Gastrocnemius medialis (tissue), 4 donors: Measurements from ENCODE around the gene WFDC11. TPM values are rescaled to one million over a fixed set of nuclear protein-coding genes. Genes with fewer than 3 reads are reported as not detected.
"Not testable (repeated sequence)": the region's sequence is repeated elsewhere in the genome, so short reads cannot be mapped to it uniquely, and the experiment has no call there.

Source experiments
- ATAC-seq, 2 donors: fragments of 150-250 bp; one replicate each; pipeline ENCODE4 v1.9.1; 2016
- DNase-seq, 2 donors: peaks; one replicate each; pipeline ENCODE4 v3.0.0-alpha.2; 2019
- H3K27ac ChIP-seq, 4 donors: fragments of 200-600 bp; sonication (generic); 1 replicate in 1 of 4; 2 replicates in 3 of 4; pipeline ENCODE4 v1.5.1; 2016 to 2018; ENCODE audit warnings: mild to moderate bottlenecking in 2 of 4, moderate library complexity in 1 of 4
- H3K27me3 ChIP-seq, 3 donors: fragments of 200-600 bp; sonication (generic) in 2 of 3; 1 replicate in 1 of 3; 2 replicates in 2 of 3; pipeline versions ENCODE4 v1.5.1 to v1.6.0; 2016 to 2019; ENCODE audit warnings: mild to moderate bottlenecking in 1 of 3, moderate library complexity in 1 of 3
- H3K36me3 ChIP-seq, 2 donors: fragments of 200-600 bp; sonication (generic) in 1 of 2; one replicate each; pipeline ENCODE4 v1.5.1; 2017 to 2018
- H3K4me1 ChIP-seq, 2 donors: fragments of 200-600 bp; sonication (generic) in 1 of 2; one replicate each; pipeline ENCODE4 v1.5.1; 2016 to 2017; ENCODE audit warnings: mild to moderate bottlenecking in 2 of 2
- H3K4me3 ChIP-seq, 4 donors: fragments of 200-600 bp; sonication (generic) in 3 of 4; 1 replicate in 1 of 4; 2 replicates in 3 of 4; pipeline ENCODE4 v1.5.1; 2016 to 2019; ENCODE audit warnings: mild to moderate bottlenecking in 2 of 4
- H3K9me3 ChIP-seq, 3 donors: fragments of 200-600 bp; sonication (generic) in 2 of 3; 1 replicate in 1 of 3; 2 replicates in 2 of 3; pipeline ENCODE4 v1.5.1; 2016 to 2019
- POLR2A ChIP-seq, 2 donors: fragments of 450-650 bp; IDR thresholded peaks; one replicate each; pipeline ENCODE4 v1.6.1; 2017; ENCODE audit warnings: antibody characterized with exemption in 2 of 2, mild to moderate bottlenecking in 2 of 2, moderate library complexity in 2 of 2
- in situ Hi-C, 4 donors: fragments of 200-750 bp; cut with MboI; loops; one replicate each; pipeline versions ENCODE4 v1.15.0 to v1.8.0; 2017; ENCODE audit warnings: low sequenced_read_pairs in 4 of 4
- intact Hi-C: fragments of 100-400 bp; cut with DNase I; formaldehyde crosslinking; loops from one replicate; pipeline ENCODE4 v1.15.1; 2023; ENCODE audit warnings: low total_unique reads
- total RNA-seq, 4 donors: library from RNA; depleted of rRNA; stranded (reverse); fragments of >200 nt; gene quantifications; one replicate each; pipeline versions ENCODE4 v1.1.0 to v1.2.3, GENCODE V29; 2016
- TF ChIP-seq, protein P1 (sequence below), 5 experiments: fragments of 450-650 bp in 3 of 5; fragments of 200-600 bp in 2 of 5; sonication (generic) in 2 of 5; IDR thresholded peaks in 4 of 5; conservative IDR thresholded peaks in 1 of 5; 1 replicate in 4 of 5; 2 replicates in 1 of 5; pipeline ENCODE4 v1.5.1; 2016 to 2019; ENCODE audit warnings: antibody characterized with exemption in 5 of 5, mild to moderate bottlenecking in 3 of 5, moderate library complexity in 3 of 5

The WFDC11 gene
- not detected for total RNA-seq

DNA sequence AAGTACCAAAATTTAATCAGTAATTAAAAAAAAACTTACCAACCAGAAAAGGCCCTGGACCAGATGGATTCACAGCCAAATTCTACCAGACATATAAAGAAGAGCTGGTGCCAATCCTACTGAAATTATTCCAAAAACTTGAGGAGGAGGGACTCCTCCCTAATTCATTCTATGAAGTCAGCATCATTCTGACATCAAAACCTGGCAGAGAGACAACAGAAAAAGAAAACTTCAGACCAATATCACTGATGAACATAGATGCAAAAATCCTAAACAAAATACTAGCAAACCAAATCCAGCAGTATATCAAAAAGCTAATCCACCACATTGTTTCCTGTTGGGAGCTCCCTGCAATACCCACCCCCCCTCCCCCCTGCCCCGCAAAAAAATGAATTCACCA, at the start of gene WFDC11:
TSS of gene WFDC11 (minus strand) at position 101 of the 400 bp plus-strand sequence. CDS start 19,639 bp downstream, outside the sequence.
- H3K9me3 ChIP-seq, result no peaks in the 10 kb centered on the region
- no peaks in the 10 kb centered on the region for H3K4me1 ChIP-seq
- H3K4me3 ChIP-seq, result no peak within 1 kb of the TSS
- no peak for DNase-seq
- no peaks in the 10 kb centered on the region for H3K27me3 ChIP-seq
- no peak for ATAC-seq
- TF ChIP-seq, protein P1, sequence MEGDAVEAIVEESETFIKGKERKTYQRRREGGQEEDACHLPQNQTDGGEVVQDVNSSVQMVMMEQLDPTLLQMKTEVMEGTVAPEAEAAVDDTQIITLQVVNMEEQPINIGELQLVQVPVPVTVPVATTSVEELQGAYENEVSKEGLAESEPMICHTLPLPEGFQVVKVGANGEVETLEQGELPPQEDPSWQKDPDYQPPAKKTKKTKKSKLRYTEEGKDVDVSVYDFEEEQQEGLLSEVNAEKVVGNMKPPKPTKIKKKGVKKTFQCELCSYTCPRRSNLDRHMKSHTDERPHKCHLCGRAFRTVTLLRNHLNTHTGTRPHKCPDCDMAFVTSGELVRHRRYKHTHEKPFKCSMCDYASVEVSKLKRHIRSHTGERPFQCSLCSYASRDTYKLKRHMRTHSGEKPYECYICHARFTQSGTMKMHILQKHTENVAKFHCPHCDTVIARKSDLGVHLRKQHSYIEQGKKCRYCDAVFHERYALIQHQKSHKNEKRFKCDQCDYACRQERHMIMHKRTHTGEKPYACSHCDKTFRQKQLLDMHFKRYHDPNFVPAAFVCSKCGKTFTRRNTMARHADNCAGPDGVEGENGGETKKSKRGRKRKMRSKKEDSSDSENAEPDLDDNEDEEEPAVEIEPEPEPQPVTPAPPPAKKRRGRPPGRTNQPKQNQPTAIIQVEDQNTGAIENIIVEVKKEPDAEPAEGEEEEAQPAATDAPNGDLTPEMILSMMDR (IDR thresholded peaks at IDR 0.05 in 4 of 5, conservative IDR thresholded peaks at IDR 0.05 in 1 of 5), result no peak
- TF ChIP-seq POLR2A (IDR thresholded peaks at IDR 0.05), result no peak
- no peaks in the 10 kb centered on the region for H3K36me3 ChIP-seq
- in situ Hi-C loops (no loop called here), intact Hi-C loops (no loop called here)
- H3K27ac ChIP-seq, result no peak within 1 kb of the TSS

DNA sequence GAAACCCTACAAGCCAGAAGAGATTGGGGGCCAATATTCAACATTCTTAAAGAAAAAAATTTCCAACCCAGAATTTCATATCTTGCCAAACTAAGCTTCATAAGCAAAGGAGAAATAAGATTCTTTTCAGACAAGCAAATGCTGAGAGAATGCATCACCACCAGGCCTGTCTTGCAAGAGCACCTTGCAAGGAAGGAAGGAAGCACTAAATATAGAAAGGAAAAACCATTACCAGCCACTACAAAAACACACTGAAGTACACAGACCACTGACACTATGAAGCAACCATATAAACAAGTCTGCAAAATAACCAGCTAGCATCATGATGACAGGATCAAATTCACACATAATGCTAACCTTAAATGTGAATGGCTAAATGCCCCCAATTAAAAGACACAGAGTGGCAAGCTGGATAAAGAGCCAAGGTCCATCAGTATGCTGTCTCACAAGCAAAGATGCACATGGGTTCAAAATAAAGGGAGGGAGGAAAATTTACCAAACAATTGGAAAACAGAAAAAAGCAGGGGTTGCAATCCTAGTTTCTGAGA, 46.2 kb upstream of the WFDC11 start:
- H3K9me3 ChIP-seq, H3K36me3 ChIP-seq, H3K4me3 ChIP-seq, DNase-seq, H3K27me3 ChIP-seq, H3K27ac ChIP-seq, ATAC-seq, H3K4me1 ChIP-seq, intact Hi-C loops: not testable (repeated sequence)
- in situ Hi-C loops, result loop anchor here in 2 of 4 donors (25.0 kb wide), 1 partner anchor 104 kb away; no protein-coding TSS in a partner anchor

DNA sequence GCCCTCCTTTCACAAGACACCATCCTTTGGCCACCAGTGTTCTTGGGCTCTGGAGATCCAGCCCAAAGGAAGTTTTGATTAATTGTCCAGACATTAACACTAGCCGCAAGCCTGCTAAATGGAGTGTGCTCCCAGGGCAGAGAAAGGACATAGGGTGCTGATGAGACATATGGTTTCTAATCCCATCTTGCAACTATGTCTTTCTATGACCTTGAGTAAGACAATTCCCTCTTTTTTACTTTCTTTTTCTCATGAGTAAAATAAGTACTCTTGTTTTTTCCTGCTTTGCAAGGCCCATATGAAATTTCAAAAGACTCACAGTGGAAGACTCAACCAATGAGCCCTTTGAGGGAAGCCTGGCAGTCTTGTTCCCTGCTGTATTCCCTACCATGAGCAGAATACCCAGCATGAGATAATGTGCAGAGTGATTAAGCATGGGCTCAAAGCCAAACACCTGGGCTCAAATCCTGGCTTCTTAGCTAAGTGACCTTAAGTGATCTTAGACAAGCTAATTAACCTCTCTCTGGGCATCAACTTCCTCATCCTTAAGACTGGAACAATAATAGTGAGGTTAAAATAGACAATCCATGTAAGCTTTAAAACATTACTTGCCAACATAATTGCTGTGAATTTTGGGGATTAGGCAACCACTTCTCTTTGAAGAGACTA, 35.1 kb upstream of the WFDC11 start, which contains the start of gene WFDC10B:
TSS of gene WFDC10B (minus strand) at position 51 of the 669 bp plus-strand sequence. CDS start 19,027 bp downstream, outside the sequence.
- H3K27ac ChIP-seq, result no peak within 1 kb of the TSS
- H3K4me3 ChIP-seq, result no peak within 1 kb of the TSS
- DNase-seq (no peak), ATAC-seq (no peak)
- no peaks in the 10 kb centered on the region for H3K4me1 ChIP-seq
- intact Hi-C loops, result no loop called here
- no peaks in the 10 kb centered on the region for H3K36me3 ChIP-seq
- H3K9me3 ChIP-seq, result no peaks in the 10 kb centered on the region
- in situ Hi-C loops, result loop anchor here in 2 of 4 donors (25.0 kb wide), 1 partner anchor 93 kb away; no protein-coding TSS in a partner anchor
- no peaks in the 10 kb centered on the region for H3K27me3 ChIP-seq
- TF ChIP-seq, protein P1 (IDR thresholded peaks at IDR 0.05 in 4 of 5, conservative IDR thresholded peaks at IDR 0.05 in 1 of 5), result no peak

- in situ Hi-C loops (loop anchor here in 2 of 4 donors (25.0 kb wide), 1 partner anchor 90 kb away; no protein-coding TSS in a partner anchor), intact Hi-C loops (no loop called here)
- DNase-seq (no peak), ATAC-seq (no peak)
- no peak within 1 kb of the TSS for H3K27ac ChIP-seq
- H3K4me1 ChIP-seq, result no peaks in the 10 kb centered on the region
- TF ChIP-seq POLR2A (IDR thresholded peaks at IDR 0.05), result no peak
- TF ChIP-seq, protein P1 (IDR thresholded peaks at IDR 0.05 in 4 of 5, conservative IDR thresholded peaks at IDR 0.05 in 1 of 5), result no peak
- no peaks in the 10 kb centered on the region for H3K27me3 ChIP-seq
- H3K36me3 ChIP-seq, result no peaks in the 10 kb centered on the region
- no peaks in the 10 kb centered on the region for H3K9me3 ChIP-seq
- no peak within 1 kb of the TSS for H3K4me3 ChIP-seq
Observed at GRCh38 chr20:45701873-45702272, 31.8 kb upstream of the WFDC11 start, which contains the start of gene WFDC13. WFDC13 (plus strand) TSS chr20:45702038; CDS start chr20:45702124, 86 bp downstream.

DNA sequence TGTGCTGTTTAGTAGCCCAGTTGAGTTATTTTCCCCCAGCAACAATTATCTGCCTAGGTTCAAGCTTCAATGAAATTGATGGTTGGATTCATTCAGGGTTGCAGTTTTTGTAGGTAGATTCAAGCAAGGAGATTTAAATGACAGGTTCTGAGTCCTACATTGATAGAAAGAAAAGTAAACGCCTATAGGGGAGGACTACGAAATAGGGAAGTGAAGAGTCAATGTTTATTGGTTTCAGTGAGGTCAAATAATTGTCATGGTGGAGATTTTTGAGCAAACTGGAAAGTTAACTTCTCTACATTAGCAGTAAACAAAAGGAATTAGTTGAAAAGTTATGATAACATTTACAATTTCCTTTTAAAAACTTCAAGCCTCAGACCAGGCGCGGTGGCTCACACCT, 31.1 kb upstream of the WFDC11 start:
- Histone ChIP-seq H3K27ac (no peak overlapping the region), H3K9me3 (no peaks in the 10 kb centered on the region), H3K4me1 (no peaks in the 10 kb centered on the region), H3K27me3 (no peaks in the 10 kb centered on the region), H3K36me3 (no peaks in the 10 kb centered on the region), H3K4me3 (no peak overlapping the region)
- no peak for TF ChIP-seq POLR2A (IDR thresholded peaks at IDR 0.05)
- TF ChIP-seq, protein P1 (IDR thresholded peaks at IDR 0.05 in 4 of 5, conservative IDR thresholded peaks at IDR 0.05 in 1 of 5), result no peak
- ATAC-seq (no peak), DNase-seq (no peak)
- in situ Hi-C loops (loop anchor here in 2 of 4 donors (25.0 kb wide), 1 partner anchor 89 kb away; no protein-coding TSS in a partner anchor), intact Hi-C loops (no loop called here)
